HG03558 (cell line): ENCODE measurements around the gene OGN.

Source experiments
- ATAC-seq: cut with Tn5 transposase; IDR thresholded peaks from one replicate; pipeline ENCODE4 v1.9.1; 2021; ENCODE audit warnings: moderate number of reproducible peaks; ENCODE audit not compliant: unreplicated experiment; ENCODE audit errors: extremely low read depth

The OGN gene

DNA sequence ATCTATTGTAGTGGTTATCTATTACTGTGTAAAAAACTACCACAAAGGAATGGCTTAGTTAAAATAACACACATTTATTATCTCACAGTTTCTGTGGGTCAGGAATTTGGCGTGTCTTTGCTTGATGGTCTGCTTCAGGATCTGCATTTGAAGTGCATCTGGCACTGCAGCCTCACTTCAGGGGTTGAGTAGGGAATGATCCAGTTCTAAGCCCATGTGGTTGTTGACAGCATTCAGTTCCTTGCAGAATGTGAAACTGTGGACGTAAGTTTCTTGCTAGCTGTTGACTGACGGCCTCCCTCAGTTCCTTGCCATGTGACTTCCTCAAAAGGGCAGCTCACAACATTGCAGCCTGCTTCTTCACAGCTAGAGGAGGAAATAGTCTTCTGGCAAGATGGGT is 2.1 kb upstream of the OGN start:
- no peak for ATAC-seq

DNA sequence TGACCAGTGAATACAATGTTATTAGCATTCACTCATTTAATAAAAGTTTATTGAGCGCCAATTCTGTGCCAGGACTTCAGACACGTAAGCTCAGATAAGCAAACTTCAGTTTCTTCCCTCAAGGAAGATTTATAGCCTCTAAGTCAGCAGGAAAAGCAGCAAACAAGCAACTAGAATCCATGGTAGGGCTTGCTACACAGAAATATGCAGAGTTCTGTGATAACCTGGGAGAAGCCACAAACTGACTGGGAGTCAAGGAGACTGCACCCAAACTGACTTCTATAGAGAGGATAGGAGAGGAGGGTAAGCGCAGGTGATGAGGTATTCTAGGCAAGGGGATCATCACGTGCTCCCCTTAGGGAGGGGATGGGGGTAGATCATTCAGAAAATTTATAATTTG is 1.4 kb upstream of the OGN start:
- no peak for ATAC-seq

DNA sequence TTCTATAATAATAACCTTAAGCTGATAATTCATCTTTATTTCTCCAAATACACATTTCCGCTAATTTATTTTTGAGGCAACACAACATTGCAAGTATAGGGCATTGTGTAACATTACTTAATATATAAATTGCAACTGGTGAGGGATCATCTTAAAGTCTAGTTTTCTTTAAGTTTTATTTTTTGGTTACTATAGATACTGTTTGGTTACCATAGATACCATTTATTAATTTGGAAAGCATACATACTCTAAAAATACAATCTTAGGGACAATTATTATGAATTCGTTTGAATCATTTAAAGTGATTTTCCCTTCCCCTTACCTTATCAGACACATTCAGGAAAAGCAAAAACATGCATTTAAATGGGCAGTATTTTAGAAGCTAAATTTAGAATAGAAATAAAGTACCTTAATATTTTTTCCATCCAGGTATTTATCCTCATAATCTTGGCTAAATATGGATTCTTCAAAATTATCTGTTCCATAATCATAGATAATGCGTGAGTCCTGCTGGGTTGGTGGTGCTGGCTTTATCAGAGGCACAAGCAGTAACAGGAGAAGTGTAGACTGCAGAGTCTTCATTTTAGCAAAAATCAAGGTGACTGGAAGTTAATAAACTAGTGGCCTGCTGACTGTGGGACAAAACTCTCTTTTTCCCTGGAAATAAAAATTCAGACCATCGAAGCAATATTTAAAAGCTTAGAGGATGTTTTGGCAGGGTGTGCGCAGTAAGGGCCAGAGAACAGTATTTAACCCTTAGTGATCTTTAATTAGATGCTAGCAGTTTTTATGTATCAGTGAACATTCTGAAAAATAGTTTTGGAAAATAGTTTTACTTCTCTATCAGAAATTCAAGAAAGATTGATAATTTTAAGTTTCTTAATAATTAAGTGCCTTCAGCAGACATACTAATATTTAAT is 1.3 kb downstream of the OGN start:
- no peak for ATAC-seq

DNA sequence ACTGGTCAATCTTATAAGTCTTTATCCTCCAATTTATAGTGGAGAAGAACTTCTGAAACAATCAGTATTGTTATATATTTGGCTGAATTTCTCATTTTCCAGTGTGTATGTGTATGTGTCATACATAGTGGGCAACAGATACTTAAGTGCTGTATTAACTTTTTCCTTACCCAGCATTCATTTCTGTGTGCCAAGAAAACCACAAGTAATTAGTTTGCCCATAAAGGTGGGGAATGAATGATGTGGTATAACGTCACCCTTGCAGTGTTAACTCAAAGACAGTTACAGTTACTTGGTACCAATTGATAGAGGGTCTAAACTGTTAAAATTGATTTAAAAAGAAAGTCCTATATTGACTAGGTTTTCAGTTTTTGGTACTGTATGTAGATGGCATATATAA is 2.0 kb downstream of the OGN start:
- no peak for ATAC-seq

DNA sequence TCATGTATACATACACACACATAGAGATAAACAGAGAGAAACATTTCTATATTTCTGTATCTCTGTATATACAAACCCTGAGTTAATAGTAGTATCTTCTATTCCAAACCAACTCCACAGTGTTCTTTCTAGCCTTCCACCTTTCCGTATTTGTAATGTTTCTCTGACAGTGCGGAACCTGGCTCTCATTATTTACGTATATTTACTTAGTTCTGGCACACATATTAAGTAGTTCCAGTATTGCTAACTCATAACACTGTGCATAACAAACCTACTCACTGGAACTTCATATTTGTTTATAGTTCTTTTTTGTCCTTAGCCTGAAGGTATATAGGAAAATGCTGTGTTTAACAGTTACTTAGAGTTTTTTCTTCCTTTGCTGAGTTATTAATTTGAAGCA is 6.5 kb downstream of the OGN start:
- no peak for ATAC-seq

DNA sequence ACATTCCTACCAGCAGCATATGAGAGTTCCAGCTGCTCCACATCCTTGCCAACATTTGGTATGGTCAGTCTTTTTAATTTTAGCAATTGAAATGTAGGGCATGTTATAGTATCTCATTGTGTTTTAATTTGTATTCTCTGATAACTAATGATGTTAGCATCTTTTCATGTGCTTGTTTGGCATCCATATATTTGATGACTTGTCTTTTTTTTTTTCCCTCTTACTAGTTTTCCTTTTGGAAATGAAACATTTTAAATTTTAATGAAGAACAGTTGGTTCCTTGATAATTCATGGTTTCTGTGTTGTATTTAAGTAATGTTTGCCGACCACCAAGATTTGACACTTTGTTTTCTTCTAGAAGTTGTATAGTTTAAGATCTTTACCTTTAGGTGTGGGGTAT is 8.8 kb downstream of the OGN start:
- no peak for ATAC-seq

DNA sequence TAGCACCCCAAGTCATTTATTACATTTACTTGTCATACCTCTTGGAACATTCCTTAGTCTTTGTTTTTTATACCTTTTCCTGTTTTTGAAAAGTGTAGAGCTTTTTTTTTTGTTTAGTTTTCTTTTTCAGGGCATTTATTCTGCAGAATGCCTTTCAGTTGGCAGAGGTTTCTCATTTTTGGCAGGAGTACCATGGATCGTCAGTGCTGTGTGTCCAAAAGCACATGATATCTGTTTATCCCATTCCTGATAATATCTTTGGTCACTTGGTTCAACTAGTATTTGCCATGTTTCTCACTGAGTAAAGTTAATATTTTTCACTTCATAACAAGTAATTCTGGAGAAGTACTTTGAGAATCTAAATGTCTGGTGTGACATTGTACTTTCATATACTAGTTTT is 10.7 kb downstream of the OGN start:
- ATAC-seq = no peak

DNA sequence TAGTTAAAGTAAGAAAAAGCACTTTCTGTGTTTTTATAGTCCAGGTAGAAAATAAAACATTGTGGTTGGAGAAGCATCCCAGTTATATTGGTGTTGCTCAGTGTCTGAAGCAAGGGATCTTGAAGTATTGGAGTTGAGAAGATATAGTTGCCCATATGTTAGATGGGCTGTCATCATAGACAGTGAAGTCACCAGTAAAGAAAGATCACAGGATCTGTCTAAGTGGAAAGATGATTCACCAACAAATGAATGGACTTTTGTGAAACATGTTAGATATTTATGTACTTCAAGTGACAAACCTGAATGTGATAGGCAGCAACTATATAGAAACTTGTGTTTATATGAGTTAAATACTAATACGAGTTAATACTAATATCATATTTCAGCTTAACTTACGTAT is 11.7 kb downstream of the OGN start:
- ATAC-seq = no peak

DNA sequence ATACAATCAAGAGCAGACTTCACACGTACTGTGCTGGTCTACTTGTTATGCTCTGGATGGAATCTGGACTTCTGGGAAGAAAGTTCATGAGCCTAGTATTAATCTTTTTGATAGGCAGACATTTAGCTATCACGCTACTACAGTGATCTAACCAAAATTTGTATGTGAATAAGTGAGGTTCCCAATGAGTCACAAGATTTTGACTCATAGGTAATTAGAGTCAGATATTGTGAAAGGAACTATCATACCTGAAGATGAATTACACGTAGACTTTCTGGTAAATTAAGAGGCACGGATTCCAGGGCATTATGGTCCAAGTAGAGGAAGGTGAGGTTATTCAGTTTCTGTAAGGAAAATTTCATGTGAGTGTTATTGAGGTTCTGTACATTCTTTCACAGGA is 18.4 kb downstream of the OGN start:
- no peak for ATAC-seq

DNA sequence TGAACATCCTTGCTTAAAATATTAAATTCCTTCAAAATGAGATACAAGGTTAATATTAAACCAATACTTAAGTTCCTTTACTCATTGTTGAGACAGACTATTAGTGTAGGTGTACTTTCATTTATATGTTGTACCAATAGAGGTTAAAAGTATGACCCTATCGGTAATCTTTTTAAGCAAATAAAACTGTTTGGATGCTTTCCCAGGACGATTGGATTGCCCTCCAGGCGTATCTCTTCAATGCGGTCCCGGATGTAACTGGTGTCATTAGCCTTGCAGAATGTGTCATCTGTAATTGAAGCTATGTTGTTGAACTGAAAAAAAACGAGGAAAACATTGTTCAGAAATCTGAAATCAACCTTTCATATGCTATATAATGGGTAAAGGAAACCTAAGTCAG is 18.9 kb downstream of the OGN start:
- no peak for ATAC-seq

DNA sequence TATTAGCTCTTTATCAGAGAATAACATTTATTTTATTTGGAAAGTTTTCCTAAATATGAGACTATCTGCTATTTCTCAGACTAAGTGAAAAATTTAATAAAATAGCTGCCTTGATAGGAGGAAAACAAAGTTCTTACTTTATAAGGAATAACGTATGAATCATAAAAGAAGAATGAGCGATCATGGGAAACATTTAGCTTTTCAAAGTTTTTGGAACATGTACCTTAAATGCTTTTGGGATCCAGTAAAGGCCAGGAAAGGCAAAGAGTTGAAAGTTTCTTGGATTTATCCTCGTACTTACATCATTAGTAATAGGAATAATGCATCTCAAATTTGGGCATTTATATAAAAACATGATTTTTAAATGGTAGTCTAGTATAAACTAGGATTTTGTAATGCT is 19.4 kb downstream of the OGN start:
- no peak for ATAC-seq

DNA sequence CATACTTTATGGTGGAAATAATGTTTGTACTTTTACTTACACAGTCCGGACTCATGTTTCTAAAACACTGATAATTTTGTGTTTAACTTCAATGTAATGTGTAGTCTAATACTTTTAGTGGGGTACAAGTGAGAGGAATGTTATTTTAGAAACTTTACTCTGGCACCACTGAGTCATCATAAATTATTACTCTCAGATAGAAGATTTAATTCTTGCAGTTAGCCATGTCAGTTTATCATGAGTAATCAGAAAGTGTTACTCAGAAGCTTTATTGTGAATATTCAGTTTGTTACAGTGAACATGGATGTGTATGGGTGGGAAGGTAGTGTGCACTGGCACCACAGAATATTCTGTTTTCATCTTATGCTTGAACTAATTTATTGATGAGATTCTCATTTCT is 20.0 kb downstream of the OGN start:
- ATAC-seq = no peak

DNA sequence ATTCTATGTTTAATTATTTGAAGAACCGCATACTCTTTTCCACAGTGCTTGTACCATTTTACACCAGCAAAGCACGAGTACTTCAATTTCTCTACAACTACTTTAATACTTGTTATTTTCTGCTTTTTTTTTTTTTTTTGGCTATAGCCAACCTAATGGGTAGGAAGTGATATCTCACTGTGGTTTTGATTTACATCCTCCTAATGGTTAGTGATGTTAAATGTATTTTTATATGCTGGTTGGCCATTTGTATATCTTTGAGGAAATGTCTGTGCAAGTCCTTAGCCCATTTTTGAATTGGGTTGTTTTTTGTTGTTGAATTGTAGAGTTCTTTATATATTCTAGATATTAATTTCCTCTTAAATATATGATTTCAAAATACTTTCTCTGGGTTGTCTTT is 22.6 kb downstream of the OGN start:
- ATAC-seq = no peak

DNA sequence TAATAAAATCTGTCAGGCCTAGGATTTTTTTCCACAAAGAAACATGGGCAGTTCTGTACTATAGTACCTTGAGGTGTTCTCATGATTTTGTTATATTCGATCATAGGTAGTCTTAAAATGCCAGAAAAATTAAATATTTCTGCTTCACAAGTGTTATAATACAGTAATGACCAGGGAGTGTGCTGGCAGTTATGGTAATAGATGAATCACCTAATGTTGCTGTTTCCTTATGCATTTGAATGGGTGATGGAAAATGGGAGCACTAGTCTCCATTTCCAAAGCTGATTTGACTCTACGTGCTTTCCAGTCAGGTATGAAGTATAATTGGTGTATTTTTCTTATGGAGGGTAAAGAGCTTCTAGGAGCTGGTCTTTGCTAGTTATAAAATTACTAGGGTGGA is 23.8 kb downstream of the OGN start:
- no peak for ATAC-seq

DNA sequence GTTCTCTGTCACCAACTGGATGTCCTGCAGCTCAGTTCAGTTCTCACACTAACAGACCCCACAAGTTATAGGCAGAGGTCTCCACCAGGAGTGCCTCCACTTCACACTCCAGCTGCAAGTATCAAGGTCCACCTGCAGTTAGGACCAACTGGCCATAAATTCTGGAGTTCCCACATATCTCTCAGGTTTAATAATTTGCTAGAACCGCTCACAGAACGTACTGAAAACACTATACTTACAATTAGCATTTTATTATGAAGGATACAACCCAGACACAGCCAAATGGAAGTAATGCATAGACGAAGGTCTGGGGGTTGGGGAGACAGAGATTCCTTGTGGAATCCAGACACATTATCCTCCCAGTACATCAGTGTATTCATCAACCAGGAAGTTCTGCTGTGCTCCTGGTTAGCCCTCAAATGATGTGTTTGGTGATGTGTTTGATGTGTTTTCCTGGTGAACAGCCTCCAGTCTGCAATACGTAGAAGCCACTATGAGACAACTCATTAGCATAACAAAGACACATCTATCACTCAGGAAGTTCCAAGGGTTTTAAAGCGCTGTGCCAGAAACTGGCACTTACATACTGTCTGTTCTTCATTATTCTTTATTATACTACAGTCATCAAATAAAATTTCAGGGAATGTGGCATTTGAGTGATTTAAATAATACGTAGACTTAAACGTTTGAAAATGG is 25.4 kb downstream of the OGN start:
- no peak for ATAC-seq

DNA sequence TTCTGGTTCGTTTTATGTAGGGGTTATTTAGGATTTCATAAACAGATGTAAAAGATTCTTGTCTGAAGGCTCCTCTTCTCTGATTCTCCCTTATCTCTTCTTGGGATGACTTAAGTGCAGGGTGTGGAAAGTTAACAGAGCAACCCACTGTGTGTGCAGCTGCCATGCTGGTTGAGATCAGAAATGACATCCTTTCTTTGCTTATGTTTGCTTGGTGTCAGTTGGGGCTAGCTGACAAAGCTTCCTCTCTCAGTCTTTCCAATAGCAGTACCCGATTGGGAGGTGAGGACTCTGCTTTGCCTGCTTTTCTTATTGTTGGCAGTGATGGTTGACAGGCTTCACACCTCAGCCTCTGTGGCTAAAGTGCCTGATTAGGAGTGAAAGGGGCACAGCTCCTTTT is 26.5 kb downstream of the OGN start:
- no peak for ATAC-seq

DNA sequence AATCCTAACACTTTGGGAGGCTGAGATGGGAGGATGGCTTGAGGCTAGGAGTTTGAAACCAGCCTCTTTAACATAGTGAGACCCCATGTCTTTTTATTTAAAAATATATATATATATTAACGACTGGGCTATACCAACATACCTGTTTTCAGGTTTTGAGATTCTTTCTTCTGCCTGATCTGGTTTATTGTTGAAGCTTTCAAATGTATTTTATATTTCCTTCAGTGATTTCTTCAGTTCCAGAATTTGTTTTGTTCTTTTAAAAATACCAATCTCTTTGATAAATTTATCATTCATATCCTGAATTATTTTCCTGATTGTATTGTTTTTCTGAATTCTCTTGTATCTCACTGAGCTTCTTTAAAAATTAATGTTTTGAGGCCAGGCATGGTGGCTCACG is 31.2 kb downstream of the OGN start:
- no peak for ATAC-seq

DNA sequence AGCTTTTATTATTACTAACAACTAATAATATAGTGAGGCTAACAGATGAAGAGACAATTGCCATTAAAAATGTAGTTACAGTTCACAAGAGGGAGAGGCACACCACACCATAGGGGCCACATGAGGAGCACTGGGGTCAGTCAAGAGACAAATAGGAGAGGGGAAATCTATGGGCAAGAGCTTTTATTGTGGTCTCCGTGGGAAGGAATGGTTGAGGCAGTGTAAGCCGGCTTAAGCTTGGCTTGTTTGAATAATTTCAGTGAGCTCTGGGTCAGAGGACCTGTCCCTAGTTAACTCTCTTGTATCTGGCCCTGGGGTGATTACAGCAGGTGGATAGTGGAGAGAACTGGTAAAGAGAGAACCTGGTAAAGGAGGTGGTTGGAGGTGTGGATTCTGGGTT is 35.3 kb downstream of the OGN start:
- no peak for ATAC-seq

DNA sequence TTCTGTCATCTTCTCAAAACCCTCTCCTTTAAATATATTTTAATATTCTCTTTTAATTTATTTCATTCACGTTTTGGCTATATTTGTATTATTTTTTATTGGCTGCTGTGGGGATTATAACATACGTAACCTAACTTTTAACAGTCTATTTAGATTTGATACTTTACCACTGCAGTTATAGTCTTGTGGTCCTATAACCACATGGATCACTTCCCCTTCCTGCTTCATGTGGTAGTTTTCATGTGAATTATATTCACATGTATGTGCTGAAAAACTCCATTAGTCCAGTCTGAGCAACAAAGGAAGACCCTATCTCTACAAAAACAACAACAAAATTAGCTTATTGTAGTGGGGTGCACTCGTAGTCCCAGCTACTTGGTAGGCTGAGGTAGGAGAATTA is 44.3 kb downstream of the OGN start:
- ATAC-seq = no peak

DNA sequence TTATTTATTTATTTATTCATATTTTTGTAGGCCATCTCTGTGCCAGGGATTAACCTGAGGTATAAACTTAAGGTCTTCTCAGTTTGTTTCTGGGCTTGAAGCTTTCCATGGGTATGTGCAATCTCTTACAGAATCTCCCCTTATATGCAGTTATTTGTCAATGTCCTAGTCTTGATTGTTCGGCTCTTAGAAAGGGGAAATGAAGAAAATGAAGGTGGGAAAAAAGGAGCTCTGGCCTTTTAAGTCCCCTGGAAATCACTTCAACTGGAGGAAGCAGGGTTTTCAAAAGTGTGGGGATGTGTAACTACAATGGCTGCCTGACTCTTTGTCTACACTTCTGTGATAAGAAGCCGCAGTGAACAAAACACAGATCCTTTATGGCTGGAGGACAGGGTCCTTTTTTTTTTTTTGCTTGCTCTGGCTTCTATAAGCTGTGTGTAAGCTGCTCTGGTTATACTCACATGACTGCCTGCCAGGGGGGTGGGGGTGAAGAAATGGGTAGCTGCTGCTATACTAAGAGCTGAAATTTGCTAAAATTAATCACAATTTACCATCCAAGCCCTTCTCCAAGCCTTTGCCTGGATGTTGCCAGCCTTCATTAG is 44.9 kb downstream of the OGN start:
- ATAC-seq = no peak

DNA sequence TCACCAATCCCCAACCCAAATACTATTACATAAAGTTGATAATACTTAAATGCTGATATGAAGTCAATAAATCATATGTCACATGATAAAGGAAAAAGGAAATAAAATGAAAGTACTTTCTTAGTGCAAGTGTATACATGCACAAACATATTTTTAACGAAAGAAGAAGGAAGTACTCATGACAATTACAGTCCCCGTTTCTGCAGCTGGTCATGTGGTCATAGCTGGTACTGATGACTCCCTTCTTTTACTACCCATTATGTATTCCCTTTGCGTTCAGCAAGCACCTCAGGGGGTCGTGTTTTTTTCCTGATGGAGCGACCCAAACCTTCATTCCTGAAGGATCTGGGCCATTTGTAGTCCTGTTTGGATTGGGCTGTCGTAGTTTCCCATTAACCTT is 51.3 kb downstream of the OGN start:
- ATAC-seq = no peak

DNA sequence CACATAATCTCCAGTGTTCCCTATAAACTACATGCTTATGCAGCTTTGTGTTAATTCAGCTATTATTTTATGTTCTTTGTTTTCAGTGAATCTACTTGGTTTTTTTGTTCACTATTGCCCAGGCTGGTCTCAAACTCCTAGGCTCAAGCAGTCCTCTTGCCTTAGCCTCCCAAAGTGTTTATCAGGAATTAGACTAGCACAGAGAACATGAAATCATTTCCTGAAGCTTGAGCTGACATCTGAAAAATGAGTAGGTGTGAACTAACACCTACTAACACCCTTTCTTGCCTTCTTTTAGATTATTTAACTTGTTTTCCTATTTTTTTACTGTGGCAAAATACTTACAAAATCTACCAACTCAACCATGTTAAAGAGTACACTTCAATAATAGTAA is 53.6 kb downstream of the OGN start:
- ATAC-seq = no peak
